ENCODE results near the gene MIEF1. TPM values are rescaled to one million over a fixed set of nuclear protein-coding genes. Genes with fewer than 3 reads are reported as not detected.
A peak's percentile ranks its signal among the peaks of the same experiment; 100 is the strongest.

MIEF1 gene
- total RNA-seq, 4 donors from 2014 or later: 16.5 to 51.0 (median 41.3) TPM

GRCh38 chr22:39469326-39469680, 32.8 kb upstream of the MIEF1 start:
- peak; percentile 3 to 49 for TF ChIP-seq POLR2A (IDR thresholded peaks at IDR 0.05)
- no peak for TF ChIP-seq CTCF (IDR thresholded peaks at IDR 0.05)
- Histone ChIP-seq H3K27me3 (no peaks in the 10 kb centered on the region), H3K4me1 (peaks cover 7 to 72% (median 29%) of the 10 kb centered on the region in 4 donors), H3K4me3 (peak overlapping the region in 3 of 4 donors; percentile 0 to 57 (median 55)), H3K36me3 (no peaks in the 10 kb centered on the region), H3K9me3 (no peaks in the 10 kb centered on the region), H3K27ac (peak overlapping the region; percentile 7 to 98 (median 91))
- no peak for DNase-seq

GRCh38 chr22:39469681-39470450, 32.2 kb upstream of the MIEF1 start:
- H3K4me1 ChIP-seq: peaks cover 7 to 75% (median 27%) of the 10 kb centered on the region in 4 donors
- H3K4me3 ChIP-seq: peak overlapping the region in 3 of 4 donors; percentile 0 to 57 (median 55)
- peak in 2 of 3 donors; percentile 77 to 86 for DNase-seq

GRCh38 chr22:39470451-39471291, 31.4 kb upstream of the MIEF1 start:
- DNase-seq: no peak
- Histone ChIP-seq H3K4me1 (peaks cover 7 to 74% (median 27%) of the 10 kb centered on the region in 4 donors), H3K9me3 (no peaks in the 10 kb centered on the region), H3K27me3 (no peaks in the 10 kb centered on the region), H3K27ac (peak overlapping the region; percentile 69 to 98 (median 91)), H3K36me3 (no peaks in the 10 kb centered on the region), H3K4me3 (peak overlapping the region in 2 of 4 donors; percentile 55 to 57)
- no peak for TF ChIP-seq POLR2A (IDR thresholded peaks at IDR 0.05)
- no peak for TF ChIP-seq CTCF (IDR thresholded peaks at IDR 0.05)

More at GRCh38 chr22:39469681-39470450, 32.2 kb upstream of the MIEF1 start:
- no peaks in the 10 kb centered on the region for H3K27me3 ChIP-seq
- H3K9me3 ChIP-seq: no peaks in the 10 kb centered on the region
- H3K27ac ChIP-seq: peak overlapping the region; percentile 69 to 98 (median 91)
- H3K36me3 ChIP-seq: no peaks in the 10 kb centered on the region
- peak; percentile 70 to 76 for TF ChIP-seq POLR2A (IDR thresholded peaks at IDR 0.05)
- TF ChIP-seq CTCF (IDR thresholded peaks at IDR 0.05): peak in 3 of 6 experiments; percentile 6 to 26 (median 26)

GRCh38 chr22:39471381-39472141, 30.5 kb upstream of the MIEF1 start:
- peak overlapping the region in 2 of 4 donors; percentile 55 to 57 for H3K4me3 ChIP-seq
- no peaks in the 10 kb centered on the region for H3K9me3 ChIP-seq
- H3K27me3 ChIP-seq: no peaks in the 10 kb centered on the region
- TF ChIP-seq POLR2A (IDR thresholded peaks at IDR 0.05) (peak in 1 of 2 donors; percentile 3), CTCF (IDR thresholded peaks at IDR 0.05) (no peak)
- peak; percentile 48 to 69 (median 60) for DNase-seq
- H3K36me3 ChIP-seq: no peaks in the 10 kb centered on the region
- H3K27ac ChIP-seq: peak overlapping the region; percentile 69 to 98 (median 91)
- peaks cover 7 to 68% (median 22%) of the 10 kb centered on the region in 4 donors for H3K4me1 ChIP-seq
